NCI-H187 (cell line): ENCODE data around the gene EXOC6B.
"Not testable (repeated sequence)": the region's sequence is repeated elsewhere in the genome, so short reads cannot be mapped to it uniquely, and the experiment has no call there.

ENCODE experiments used
- DNase-seq, 2 experiments: peaks; one replicate each; lab custom pipeline; 2025; lab: John Stamatoyannopoulos, UW

The EXOC6B gene

GRCh38 chr2:72678024-72678423 lies 147.8 kb downstream of the EXOC6B start:
- no peak for DNase-seq

GRCh38 chr2:72676341-72677025 lies 149.3 kb downstream of the EXOC6B start:
- DNase-seq = no peak

GRCh38 chr2:72674982-72675915 lies 150.6 kb downstream of the EXOC6B start:
- DNase-seq = no peak

GRCh38 chr2:72673279-72673678 lies 152.6 kb downstream of the EXOC6B start:
- DNase-seq = no peak

DNA sequence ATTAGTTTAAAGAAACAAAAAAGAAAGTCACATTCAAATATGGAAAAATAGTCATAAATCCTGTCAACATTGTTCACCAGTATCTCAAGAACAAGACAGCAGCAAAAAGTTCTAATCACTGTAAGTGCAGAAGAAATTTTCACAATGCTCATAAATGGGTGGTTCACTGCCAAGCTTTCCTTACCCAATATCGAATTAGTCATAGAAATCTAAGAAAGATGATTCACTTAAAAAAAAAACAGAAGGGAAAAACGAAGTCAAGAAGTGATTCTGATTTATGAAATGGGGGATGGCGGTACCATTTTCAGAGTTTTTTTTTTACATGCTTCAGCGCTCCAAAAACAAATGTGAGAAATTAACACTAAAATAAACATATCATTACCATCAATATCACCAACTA lies 156.7 kb downstream of the EXOC6B start:
- no peak for DNase-seq

DNA sequence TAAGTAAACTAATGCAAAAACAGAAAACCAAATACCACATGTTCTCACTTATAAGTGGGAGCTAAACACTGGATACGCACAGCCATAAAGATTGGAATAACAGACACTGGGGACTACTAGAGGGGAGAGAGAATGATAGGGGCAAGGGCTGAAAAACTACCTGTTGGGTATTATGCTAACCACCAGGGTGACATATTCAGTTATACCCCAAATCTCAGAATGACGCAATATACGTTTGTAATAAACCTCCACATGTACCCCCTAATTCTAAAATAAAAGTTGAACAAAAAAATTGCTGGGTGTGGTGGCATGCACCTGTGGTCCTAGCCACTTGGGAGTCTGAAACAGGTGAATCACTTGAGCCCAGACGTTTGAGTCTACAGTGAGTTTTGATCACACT lies 157.2 kb downstream of the EXOC6B start:
- DNase-seq = no peak

DNA sequence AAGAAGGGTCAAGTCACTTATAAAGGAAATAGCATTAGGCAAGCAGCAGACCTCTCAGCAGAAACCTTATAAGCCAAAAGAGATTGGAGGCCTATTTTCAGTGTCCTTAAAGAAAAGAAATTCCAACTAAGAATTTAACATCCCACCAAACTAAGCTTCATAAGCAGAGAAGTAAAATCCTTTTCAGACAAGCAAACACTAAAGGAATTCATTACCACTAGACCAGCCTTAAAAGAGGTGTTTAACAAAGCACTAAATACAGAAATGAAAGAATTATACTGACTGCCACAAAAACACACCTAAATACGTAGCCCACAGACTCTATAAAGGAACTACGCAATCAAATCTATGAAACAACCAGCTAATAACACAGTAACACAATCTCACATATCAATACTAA lies 160.4 kb downstream of the EXOC6B start:
- no peak for DNase-seq

GRCh38 chr2:72661985-72662384 lies 163.8 kb downstream of the EXOC6B start:
- DNase-seq = no peak

GRCh38 chr2:72649810-72650209 lies 176.0 kb downstream of the EXOC6B start:
- DNase-seq = no peak

DNA sequence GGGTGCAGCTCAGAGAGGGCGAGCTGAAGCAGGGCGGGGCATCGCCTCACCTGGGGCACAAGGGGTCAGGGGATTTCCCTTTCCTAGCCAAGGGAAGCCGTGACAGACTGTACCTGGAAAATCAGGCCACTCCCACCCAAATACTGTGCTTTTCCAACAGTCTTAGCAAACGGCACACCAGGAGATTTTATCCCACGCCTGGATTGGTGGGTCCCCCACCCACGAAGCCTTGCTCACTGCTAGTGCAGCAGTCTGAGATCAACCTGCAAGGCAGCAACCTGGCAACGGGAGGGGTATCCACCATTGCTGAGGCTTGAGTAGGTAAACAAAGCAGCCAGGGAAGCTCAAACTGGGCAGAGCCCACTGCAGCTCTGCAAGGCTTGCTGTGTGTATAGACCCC lies 184.6 kb downstream of the EXOC6B start:
- DNase-seq = not testable (repeated sequence)

- DNase-seq = no peak
Observed at GRCh38 chr2:72638600-72639211, 187.1 kb downstream of the EXOC6B start.

DNA sequence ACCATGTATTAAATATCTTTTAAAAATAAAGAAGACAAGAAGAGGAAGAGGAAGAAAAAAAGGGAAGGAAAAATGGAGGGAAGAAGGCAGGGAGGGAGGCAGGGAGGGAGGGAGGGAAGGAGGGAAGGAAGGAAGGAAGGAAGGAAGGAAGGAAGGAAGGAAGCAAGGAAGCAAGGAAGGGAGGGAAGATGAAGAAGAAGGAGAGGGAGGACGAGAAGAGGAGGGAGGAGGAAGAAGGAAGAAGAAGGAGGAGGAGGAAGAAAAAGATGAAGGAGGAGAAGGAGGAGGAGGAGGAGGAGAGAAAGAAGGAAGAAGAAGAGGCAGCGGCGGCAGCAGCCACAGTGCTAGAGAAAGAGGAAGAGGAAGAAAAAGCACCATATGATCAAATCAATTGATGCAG lies 189.6 kb downstream of the EXOC6B start:
- no peak for DNase-seq

DNA sequence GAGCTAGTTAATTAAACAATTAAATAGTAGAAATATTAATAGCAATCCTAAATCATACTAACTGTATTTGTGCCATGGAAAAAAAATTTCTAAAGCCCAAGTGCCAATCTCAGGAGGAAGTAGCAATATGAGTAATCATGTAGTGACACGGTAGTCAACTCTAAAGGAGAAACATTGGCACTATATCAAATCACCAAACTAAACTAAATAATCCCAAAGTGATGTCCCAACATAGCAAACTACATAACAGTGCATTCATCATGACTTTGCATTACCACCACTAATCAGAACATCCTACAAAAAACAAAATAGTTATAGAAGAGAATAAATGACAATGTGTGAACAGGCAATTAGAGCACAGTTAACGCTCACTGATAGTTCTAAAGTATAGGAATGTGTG lies 195.1 kb downstream of the EXOC6B start:
- no peak for DNase-seq

- no peak for DNase-seq
Observed at GRCh38 chr2:72629062-72629461, 196.8 kb downstream of the EXOC6B start.

GRCh38 chr2:72627083-72627482 lies 198.8 kb downstream of the EXOC6B start:
- no peak for DNase-seq

DNA sequence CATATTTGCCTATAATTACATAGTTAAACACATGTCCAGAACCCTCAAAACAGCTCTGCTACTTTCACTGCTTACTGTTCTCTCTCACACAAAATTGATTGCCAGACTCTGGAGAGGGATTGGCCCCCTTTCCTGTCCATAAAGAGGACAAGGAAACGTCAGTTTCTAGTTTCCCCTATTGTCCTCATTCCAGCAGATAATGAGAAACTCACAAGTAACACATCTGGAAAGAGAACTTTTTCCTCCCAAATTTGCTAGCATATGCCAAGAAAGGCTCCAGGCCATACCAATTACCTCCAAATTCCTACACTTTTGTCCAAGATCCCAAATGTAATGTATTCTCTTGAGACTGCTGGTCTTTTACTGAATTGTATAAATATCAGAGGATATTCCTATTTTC lies 200.5 kb downstream of the EXOC6B start:
- no peak for DNase-seq

DNA sequence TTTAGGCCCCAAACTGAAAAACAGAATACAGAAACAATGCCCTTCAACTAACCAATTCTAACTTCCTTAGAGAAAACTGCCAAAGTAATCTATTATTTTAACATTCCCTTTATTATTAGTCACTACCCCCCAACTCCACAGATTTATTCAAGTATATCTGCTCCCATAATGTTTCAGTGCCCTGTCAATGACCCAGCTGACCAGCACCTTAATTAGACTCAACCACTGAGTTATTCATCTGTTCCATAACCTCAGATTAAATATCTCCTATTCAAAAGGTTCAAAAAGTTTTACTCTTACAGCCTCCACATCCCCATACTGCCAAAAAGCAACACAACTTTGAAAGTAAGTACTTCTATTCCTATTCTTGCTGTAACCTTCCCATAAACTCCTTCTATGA lies 202.4 kb downstream of the EXOC6B start:
- DNase-seq = no peak

DNA sequence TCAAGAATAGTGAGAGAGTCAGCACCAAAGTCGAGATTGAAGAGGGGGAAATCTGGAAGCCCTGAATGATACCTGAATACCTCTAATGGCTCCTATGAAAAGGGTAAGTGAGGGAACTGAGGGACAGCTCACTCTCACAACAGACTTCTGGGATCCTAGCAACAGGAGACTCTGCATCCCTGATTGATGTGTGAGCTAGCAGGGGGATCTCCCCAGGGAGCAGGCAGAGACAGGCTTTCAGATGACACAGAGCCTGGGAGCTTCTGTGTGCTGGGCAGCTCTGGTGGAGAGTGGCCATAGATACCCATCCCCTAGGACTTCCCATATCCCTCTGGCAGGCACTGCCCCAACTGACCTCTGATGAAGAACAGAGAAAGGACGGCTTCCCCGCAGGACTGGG lies 206.2 kb downstream of the EXOC6B start:
- DNase-seq = no peak

GRCh38 chr2:72613931-72614330 lies 211.9 kb downstream of the EXOC6B start:
- no peak for DNase-seq

- no peak for DNase-seq
Observed at GRCh38 chr2:72612614-72613160, 213.1 kb downstream of the EXOC6B start.

GRCh38 chr2:72607189-72607588 lies 218.6 kb downstream of the EXOC6B start:
- no peak for DNase-seq

- no peak for DNase-seq
Observed at GRCh38 chr2:72605836-72606442, 219.9 kb downstream of the EXOC6B start.
